ENCODE data around the gene DNAJC6.

GRCh38 chr1:65346190-65346589 lies 36.8 kb downstream of the DNAJC6 start:
- no peak for TF ChIP-seq POLR2A (IDR thresholded peaks at IDR 0.05)
- TF ChIP-seq CTCF (IDR thresholded peaks at IDR 0.05) = no peak

Data from esophagus squamous epithelium (tissue), 4 donors.